ENCODE results near the gene KRTAP9-7.

DNA sequence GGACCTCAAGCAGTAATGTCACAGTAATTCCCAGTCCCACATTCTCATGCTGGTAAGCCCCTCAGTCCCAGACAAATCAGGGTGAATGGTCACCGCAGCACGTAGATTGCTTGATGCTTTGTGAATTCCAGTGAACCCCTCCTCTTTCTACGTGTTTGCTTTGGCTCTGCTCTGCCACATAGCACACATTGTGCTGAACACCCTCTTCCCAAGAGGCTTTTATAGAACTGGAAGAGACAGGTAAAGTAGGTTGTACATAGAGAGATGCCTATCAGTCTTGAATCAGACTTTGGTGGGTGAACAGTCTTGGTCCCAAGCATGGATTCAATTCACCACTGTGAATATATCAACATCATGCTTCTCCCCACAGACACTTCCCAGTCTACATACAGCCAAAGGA is 10.9 kb upstream of the KRTAP9-7 start:
- TF ChIP-seq, protein P1, sequence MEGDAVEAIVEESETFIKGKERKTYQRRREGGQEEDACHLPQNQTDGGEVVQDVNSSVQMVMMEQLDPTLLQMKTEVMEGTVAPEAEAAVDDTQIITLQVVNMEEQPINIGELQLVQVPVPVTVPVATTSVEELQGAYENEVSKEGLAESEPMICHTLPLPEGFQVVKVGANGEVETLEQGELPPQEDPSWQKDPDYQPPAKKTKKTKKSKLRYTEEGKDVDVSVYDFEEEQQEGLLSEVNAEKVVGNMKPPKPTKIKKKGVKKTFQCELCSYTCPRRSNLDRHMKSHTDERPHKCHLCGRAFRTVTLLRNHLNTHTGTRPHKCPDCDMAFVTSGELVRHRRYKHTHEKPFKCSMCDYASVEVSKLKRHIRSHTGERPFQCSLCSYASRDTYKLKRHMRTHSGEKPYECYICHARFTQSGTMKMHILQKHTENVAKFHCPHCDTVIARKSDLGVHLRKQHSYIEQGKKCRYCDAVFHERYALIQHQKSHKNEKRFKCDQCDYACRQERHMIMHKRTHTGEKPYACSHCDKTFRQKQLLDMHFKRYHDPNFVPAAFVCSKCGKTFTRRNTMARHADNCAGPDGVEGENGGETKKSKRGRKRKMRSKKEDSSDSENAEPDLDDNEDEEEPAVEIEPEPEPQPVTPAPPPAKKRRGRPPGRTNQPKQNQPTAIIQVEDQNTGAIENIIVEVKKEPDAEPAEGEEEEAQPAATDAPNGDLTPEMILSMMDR (conservative IDR thresholded peaks at IDR 0.05; ENCODE audit: low read depth in 2 of 2): no peak
- TF ChIP-seq EZH2 (IDR thresholded peaks at IDR 0.05; ENCODE audit: low read depth, unreplicated experiment) (no peak), POLR2AphosphoS5 (IDR thresholded peaks at IDR 0.05; ENCODE audit: low read depth) (no peak), STAT1 (IDR thresholded peaks at IDR 0.05; ENCODE audit: unreplicated experiment) (no peak), EZH2phosphoT487 (IDR thresholded peaks at IDR 0.05; ENCODE audit: unreplicated experiment) (no peak), ZNF331 (CRISPR knock-in tag; IDR thresholded peaks at IDR 0.05; ENCODE audit: low read depth) (no peak), JUNB (IDR thresholded peaks at IDR 0.05; ENCODE audit: unreplicated experiment) (no peak), REST (IDR thresholded peaks at IDR 0.05; ENCODE audit: unreplicated experiment) (no peak), ETS1 (IDR thresholded peaks at IDR 0.05) (no peak), CREB1 (CRISPR knock-in tag; IDR thresholded peaks at IDR 0.05; ENCODE audit: low read depth) (no peak), NANOG (IDR thresholded peaks at IDR 0.05; ENCODE audit: borderline replicate concordance) (no peak), ZNF114 (CRISPR knock-in tag; IDR thresholded peaks at IDR 0.05) (no peak), ZNF462 (CRISPR knock-in tag; IDR thresholded peaks at IDR 0.05) (no peak)

All from GM23338 (cell line).